Gastroesophageal sphincter (tissue), 3 donors: ENCODE results near the gene ANK3.

ENCODE experiments used
- POLR2A ChIP-seq, 2 donors: fragments of 450-650 bp; IDR thresholded peaks; one replicate each; pipeline ENCODE4 v1.6.1; 2017; ENCODE audit warnings: antibody characterized with exemption in 2 of 2, mild to moderate bottlenecking in 2 of 2, moderate library complexity in 1 of 2
- POLR2AphosphoS5 ChIP-seq: sonication (generic); formaldehyde crosslinking; IDR thresholded peaks from one replicate; pipeline ENCODE4 v1.6.1; 2017; ENCODE audit warnings: antibody characterized with exemption
- TF ChIP-seq, protein P1 (sequence below), 4 experiments: fragments of 200-600 bp in 2 of 4; fragments of 450-650 bp in 2 of 4; sonication (generic) in 1 of 4; IDR thresholded peaks; one replicate each; pipeline ENCODE4 v1.5.1; 2017 to 2019; ENCODE audit warnings: antibody characterized with exemption in 4 of 4, mild to moderate bottlenecking in 2 of 4, moderate library complexity in 2 of 4

DNA sequence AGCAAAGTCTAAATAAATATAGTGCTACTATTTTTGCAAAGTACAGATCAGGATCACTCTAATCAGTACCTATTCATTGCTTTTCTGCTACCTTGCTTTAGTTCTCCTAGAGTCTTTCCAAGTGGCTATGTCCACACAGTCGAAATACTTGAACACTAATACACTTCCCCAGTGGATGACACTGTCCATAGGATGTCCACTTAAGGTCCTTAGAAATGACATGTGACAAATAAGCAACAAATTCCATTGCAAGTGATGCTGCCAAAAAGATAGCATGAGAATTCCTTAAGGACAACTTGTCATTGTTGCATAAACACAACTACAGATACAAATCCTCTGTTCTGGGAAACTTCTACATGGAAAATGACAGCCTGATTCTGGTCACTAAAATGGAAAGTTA is 93.6 kb downstream of the ANK3 start:
- TF ChIP-seq POLR2AphosphoS5 (no peak), POLR2A (IDR thresholded peaks at IDR 0.05) (no peak)
- TF ChIP-seq, protein P1, sequence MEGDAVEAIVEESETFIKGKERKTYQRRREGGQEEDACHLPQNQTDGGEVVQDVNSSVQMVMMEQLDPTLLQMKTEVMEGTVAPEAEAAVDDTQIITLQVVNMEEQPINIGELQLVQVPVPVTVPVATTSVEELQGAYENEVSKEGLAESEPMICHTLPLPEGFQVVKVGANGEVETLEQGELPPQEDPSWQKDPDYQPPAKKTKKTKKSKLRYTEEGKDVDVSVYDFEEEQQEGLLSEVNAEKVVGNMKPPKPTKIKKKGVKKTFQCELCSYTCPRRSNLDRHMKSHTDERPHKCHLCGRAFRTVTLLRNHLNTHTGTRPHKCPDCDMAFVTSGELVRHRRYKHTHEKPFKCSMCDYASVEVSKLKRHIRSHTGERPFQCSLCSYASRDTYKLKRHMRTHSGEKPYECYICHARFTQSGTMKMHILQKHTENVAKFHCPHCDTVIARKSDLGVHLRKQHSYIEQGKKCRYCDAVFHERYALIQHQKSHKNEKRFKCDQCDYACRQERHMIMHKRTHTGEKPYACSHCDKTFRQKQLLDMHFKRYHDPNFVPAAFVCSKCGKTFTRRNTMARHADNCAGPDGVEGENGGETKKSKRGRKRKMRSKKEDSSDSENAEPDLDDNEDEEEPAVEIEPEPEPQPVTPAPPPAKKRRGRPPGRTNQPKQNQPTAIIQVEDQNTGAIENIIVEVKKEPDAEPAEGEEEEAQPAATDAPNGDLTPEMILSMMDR (IDR thresholded peaks at IDR 0.05): no peak
